ENCODE results near the gene NFIB.

The NFIB gene

GRCh38 chr9:14318361-14318760 lies 4.4 kb upstream of the NFIB start:
- DNase-seq, result no peak

GRCh38 chr9:14317667-14318320 lies 3.9 kb upstream of the NFIB start:
- no peak for DNase-seq

GRCh38 chr9:14316602-14317300 lies 2.8 kb upstream of the NFIB start:
- DNase-seq, result no peak

- no peak for DNase-seq
Observed at GRCh38 chr9:14315875-14316601, 2.1 kb upstream of the NFIB start.

- DNase-seq, result peak in 1 of 2 donors; percentile 28
Observed at GRCh38 chr9:14314929-14315874, 1.3 kb upstream of the NFIB start.

GRCh38 chr9:14314424-14314928 lies 535 bp upstream of the NFIB start:
- no peak for DNase-seq

- DNase-seq, result peak in 1 of 2 donors; percentile 10
Observed at GRCh38 chr9:14313378-14313940, 482 bp downstream of the NFIB start.

- no peak for DNase-seq
Observed at GRCh38 chr9:14312719-14313377, 1.1 kb downstream of the NFIB start.

- DNase-seq, result no peak
Observed at GRCh38 chr9:14311956-14312685, 1.8 kb downstream of the NFIB start.

GRCh38 chr9:14311171-14311949 lies 2.6 kb downstream of the NFIB start:
- no peak for DNase-seq

GRCh38 chr9:14310311-14310710 lies 3.6 kb downstream of the NFIB start:
- no peak for DNase-seq

- DNase-seq, result no peak
Observed at GRCh38 chr9:14309403-14309802, 4.5 kb downstream of the NFIB start.

- no peak for DNase-seq
Observed at GRCh38 chr9:14308853-14309145, 5.1 kb downstream of the NFIB start.

- no peak for DNase-seq
Observed at GRCh38 chr9:14307989-14308852, 5.7 kb downstream of the NFIB start.

- no peak for DNase-seq
Observed at GRCh38 chr9:14306672-14307660, 7.0 kb downstream of the NFIB start.

GRCh38 chr9:14306188-14306587 lies 7.8 kb downstream of the NFIB start:
- DNase-seq, result no peak

GRCh38 chr9:14304259-14304658 lies 9.7 kb downstream of the NFIB start:
- no peak for DNase-seq

- DNase-seq, result no peak
Observed at GRCh38 chr9:14303521-14303920, 10.4 kb downstream of the NFIB start.
